DMS53 treated with DMSO at 0.1 percent for 48 hours (cell line): ENCODE data around the gene CHMP4B.
"Not testable (repeated sequence)": the region's sequence is repeated elsewhere in the genome, so short reads cannot be mapped to it uniquely, and the experiment has no call there.

Experiments
- DNase-seq: peaks from one replicate; lab custom pipeline; 2025; ENCODE audit not compliant: unreplicated experiment; lab: John Stamatoyannopoulos, UW

Gene CHMP4B

GRCh38 chr20:33789109-33789857 is 21.9 kb upstream of the CHMP4B start:
- peak; percentile 94 for DNase-seq

- no peak for DNase-seq
Observed at GRCh38 chr20:33789858-33790182, 21.3 kb upstream of the CHMP4B start.

- DNase-seq = peak; percentile 63
Observed at GRCh38 chr20:33790566-33790965, 20.6 kb upstream of the CHMP4B start.

- DNase-seq = no peak
Observed at GRCh38 chr20:33791021-33791420, 20.1 kb upstream of the CHMP4B start.

GRCh38 chr20:33791540-33791939 is 19.6 kb upstream of the CHMP4B start:
- no peak for DNase-seq

- DNase-seq = no peak
Observed at GRCh38 chr20:33791959-33792597, 19.1 kb upstream of the CHMP4B start.

GRCh38 chr20:33792598-33792989 is 18.6 kb upstream of the CHMP4B start:
- not testable (repeated sequence) for DNase-seq

- DNase-seq = no peak
Observed at GRCh38 chr20:33793011-33793931, 17.9 kb upstream of the CHMP4B start.

GRCh38 chr20:33796263-33796906 is 14.8 kb upstream of the CHMP4B start:
- peak; percentile 97 for DNase-seq

- DNase-seq = peak; percentile 93
Observed at GRCh38 chr20:33796907-33797544, 14.1 kb upstream of the CHMP4B start.

- no peak for DNase-seq
Observed at GRCh38 chr20:33798444-33798843, 12.7 kb upstream of the CHMP4B start.

- no peak for DNase-seq
Observed at GRCh38 chr20:33803921-33804337, 7.2 kb upstream of the CHMP4B start.

- no peak for DNase-seq
Observed at GRCh38 chr20:33808388-33808787, 2.8 kb upstream of the CHMP4B start.

GRCh38 chr20:33810259-33810658 is 889 bp upstream of the CHMP4B start:
- no peak for DNase-seq

- DNase-seq = peak; percentile 20
Observed at GRCh38 chr20:33811776-33812151, 616 bp downstream of the CHMP4B start.

- peak; percentile 37 for DNase-seq
Observed at GRCh38 chr20:33812152-33812849, 1.2 kb downstream of the CHMP4B start.

GRCh38 chr20:33812908-33813462 is 1.8 kb downstream of the CHMP4B start:
- DNase-seq = no peak

- DNase-seq = peak; percentile 34
Observed at GRCh38 chr20:33814238-33814712, 3.1 kb downstream of the CHMP4B start.

- peak; percentile 56 for DNase-seq
Observed at GRCh38 chr20:33815671-33816070, 4.5 kb downstream of the CHMP4B start.

GRCh38 chr20:33816191-33816590 is 5.0 kb downstream of the CHMP4B start:
- DNase-seq = no peak
